ENCODE measurements around the gene GNAZ. TPM values are rescaled to one million over a fixed set of nuclear protein-coding genes. Genes with fewer than 3 reads are reported as not detected.

GNAZ gene
- polyA plus RNA-seq, 1 donor (not counting 4 experiments of a cell fraction or from before 2014, with no cell fraction given) = 0.03 TPM

DNA sequence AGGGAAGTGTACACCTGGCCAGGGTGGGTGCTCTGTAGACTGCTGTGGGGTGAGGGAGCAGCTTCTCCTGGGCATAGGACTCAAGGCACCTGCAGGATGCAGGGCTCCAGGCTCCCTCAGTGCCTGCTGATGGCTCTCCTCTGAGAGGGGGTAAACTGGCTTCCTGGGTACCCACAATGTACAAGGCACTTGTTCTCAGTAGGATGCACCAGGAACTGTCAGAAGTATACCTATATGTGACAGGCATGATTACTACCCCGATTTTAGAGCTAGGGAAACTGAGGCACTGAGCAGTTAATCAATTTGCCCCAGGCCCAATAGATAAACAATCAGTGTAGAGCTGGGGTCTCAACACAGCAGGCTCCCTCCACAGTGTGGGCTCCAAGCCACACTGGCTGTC lies 31.4 kb upstream of the GNAZ start:
- Histone ChIP-seq H3K9me1 (ENCODE audit: control insufficient read depth, extremely low read depth, insufficient read depth, low read length) (no peaks in the 10 kb centered on the region), H3K27me3 (ENCODE audit: control insufficient read depth, extremely low read depth, insufficient read depth, low read length) (no peaks in the 10 kb centered on the region), H3K4me1 (ENCODE audit: control insufficient read depth, extremely low read depth, insufficient read depth, low read length) (no peaks in the 10 kb centered on the region), H3K4me3 (ENCODE audit: control insufficient read depth in 2 of 3, extremely low read depth in 1 of 3, insufficient read depth in 2 of 3, low read depth in 1 of 3, low read length in 3 of 3) (no peak overlapping the region), H4K20me1 (ENCODE audit: control insufficient read depth, extremely low read depth, insufficient read depth, low read length) (no peaks in the 10 kb centered on the region), H3K9me3 (ENCODE audit: control insufficient read depth, low read depth, low read length) (no peaks in the 10 kb centered on the region), H3K27ac (ENCODE audit: control insufficient read depth, insufficient read depth, low read length) (no peak overlapping the region), H3K9ac (ENCODE audit: control insufficient read depth, extremely low read depth, insufficient read depth, low read length) (no peak overlapping the region), H2AFZ (ENCODE audit: control insufficient read depth, low read length) (no peak overlapping the region), H3K36me3 (ENCODE audit: control insufficient read depth in 2 of 2, extremely low read depth in 1 of 2, insufficient read depth in 2 of 2, low read length in 2 of 2) (no peaks in the 10 kb centered on the region), H3K79me2 (ENCODE audit: control insufficient read depth, insufficient read depth, low read length) (no peaks in the 10 kb centered on the region), H3K4me2 (ENCODE audit: control insufficient read depth, extremely low read depth, insufficient read depth, low read depth, low read length) (no peak overlapping the region)
- dilution Hi-C loops (cut with MboI; ENCODE audit: extremely low pct_ligation_motif_present, low sequenced_read_pairs) = no loop called here
- TF ChIP-seq EZH2 (IDR thresholded peaks at IDR 0.05; ENCODE audit: low read length) = no peak
- no peak for DNase-seq (ENCODE audit: low read depth, low spot score)
- no peak for FAIRE-seq

DNA sequence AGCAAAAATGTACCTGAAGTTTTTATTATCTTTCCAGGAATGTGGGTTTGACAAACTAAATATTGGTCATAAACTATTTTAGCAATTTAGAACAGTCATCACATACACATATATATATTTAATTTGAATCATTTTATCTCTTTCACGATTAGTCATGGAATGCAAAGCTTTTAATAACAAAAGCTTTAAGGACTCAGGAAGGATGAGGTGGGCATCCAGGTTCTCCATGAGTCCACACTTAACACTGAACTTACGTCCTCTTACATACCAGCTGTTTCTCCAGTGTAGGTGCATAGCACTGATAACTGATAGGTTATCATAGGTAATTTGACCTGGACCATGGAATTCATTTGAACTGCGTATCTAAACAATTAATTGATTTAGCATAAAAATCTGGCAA lies 28.1 kb upstream of the GNAZ start:
- no peaks in the 10 kb centered on the region for H3K9me3 ChIP-seq (ENCODE audit: control insufficient read depth, low read depth, low read length)
- no peaks in the 10 kb centered on the region for H3K79me2 ChIP-seq (ENCODE audit: control insufficient read depth, insufficient read depth, low read length)
- FAIRE-seq (no peak), DNase-seq (ENCODE audit: low read depth, low spot score) (no peak)
- H4K20me1 ChIP-seq (ENCODE audit: control insufficient read depth, extremely low read depth, insufficient read depth, low read length) = no peaks in the 10 kb centered on the region
- H3K27ac ChIP-seq (ENCODE audit: control insufficient read depth, insufficient read depth, low read length) = no peak overlapping the region
- H3K27me3 ChIP-seq (ENCODE audit: control insufficient read depth, extremely low read depth, insufficient read depth, low read length) = no peaks in the 10 kb centered on the region
- no peaks in the 10 kb centered on the region for H3K9me1 ChIP-seq (ENCODE audit: control insufficient read depth, extremely low read depth, insufficient read depth, low read length)
- no peaks in the 10 kb centered on the region for H3K36me3 ChIP-seq (ENCODE audit: control insufficient read depth in 2 of 2, extremely low read depth in 1 of 2, insufficient read depth in 2 of 2, low read length in 2 of 2)
- TF ChIP-seq, protein P1, sequence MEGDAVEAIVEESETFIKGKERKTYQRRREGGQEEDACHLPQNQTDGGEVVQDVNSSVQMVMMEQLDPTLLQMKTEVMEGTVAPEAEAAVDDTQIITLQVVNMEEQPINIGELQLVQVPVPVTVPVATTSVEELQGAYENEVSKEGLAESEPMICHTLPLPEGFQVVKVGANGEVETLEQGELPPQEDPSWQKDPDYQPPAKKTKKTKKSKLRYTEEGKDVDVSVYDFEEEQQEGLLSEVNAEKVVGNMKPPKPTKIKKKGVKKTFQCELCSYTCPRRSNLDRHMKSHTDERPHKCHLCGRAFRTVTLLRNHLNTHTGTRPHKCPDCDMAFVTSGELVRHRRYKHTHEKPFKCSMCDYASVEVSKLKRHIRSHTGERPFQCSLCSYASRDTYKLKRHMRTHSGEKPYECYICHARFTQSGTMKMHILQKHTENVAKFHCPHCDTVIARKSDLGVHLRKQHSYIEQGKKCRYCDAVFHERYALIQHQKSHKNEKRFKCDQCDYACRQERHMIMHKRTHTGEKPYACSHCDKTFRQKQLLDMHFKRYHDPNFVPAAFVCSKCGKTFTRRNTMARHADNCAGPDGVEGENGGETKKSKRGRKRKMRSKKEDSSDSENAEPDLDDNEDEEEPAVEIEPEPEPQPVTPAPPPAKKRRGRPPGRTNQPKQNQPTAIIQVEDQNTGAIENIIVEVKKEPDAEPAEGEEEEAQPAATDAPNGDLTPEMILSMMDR (optimal IDR thresholded peaks at IDR 0.05 in 1 of 3, IDR thresholded peaks at IDR 0.05 in 1 of 3, conservative IDR thresholded peaks at IDR 0.05 in 1 of 3; ENCODE audit: extremely low read depth in 1 of 3, insufficient read depth in 2 of 3, low read length in 3 of 3) = no peak
- TF ChIP-seq EZH2 (IDR thresholded peaks at IDR 0.05; ENCODE audit: low read length) = no peak
- H3K4me1 ChIP-seq (ENCODE audit: control insufficient read depth, extremely low read depth, insufficient read depth, low read length) = no peaks in the 10 kb centered on the region
- dilution Hi-C loops (cut with MboI; ENCODE audit: extremely low pct_ligation_motif_present, low sequenced_read_pairs) = no loop called here
- no peak overlapping the region for H3K4me2 ChIP-seq (ENCODE audit: control insufficient read depth, extremely low read depth, insufficient read depth, low read depth, low read length)
- no peak overlapping the region for H3K9ac ChIP-seq (ENCODE audit: control insufficient read depth, extremely low read depth, insufficient read depth, low read length)
- no peak overlapping the region for H2AFZ ChIP-seq (ENCODE audit: control insufficient read depth, low read length)
- H3K4me3 ChIP-seq (ENCODE audit: control insufficient read depth in 2 of 3, extremely low read depth in 1 of 3, insufficient read depth in 2 of 3, low read depth in 1 of 3, low read length in 3 of 3) = no peak overlapping the region

DNA sequence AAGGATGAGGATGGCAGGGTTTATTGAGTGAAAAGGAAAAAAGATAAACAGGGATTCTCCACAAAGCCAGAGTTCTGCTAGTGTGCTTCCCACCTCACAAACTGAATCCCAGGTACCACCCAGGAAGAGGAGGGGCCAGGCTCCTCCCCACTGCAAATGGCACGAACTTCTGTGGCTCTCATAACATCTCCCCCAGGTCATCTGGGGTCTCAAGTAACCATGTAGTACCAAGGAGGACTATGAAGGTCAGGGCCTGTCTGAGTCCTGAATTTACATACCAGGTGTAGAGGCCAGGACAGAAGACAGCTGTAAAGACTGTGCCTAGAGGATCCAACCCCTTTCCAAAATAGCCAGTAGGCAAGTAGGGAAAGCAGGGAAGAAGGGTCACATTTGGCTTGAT lies 25.7 kb upstream of the GNAZ start:
- no peak overlapping the region for H3K9ac ChIP-seq (ENCODE audit: control insufficient read depth, extremely low read depth, insufficient read depth, low read length)
- no peaks in the 10 kb centered on the region for H3K27me3 ChIP-seq (ENCODE audit: control insufficient read depth, extremely low read depth, insufficient read depth, low read length)
- DNase-seq (ENCODE audit: low read depth, low spot score) = no peak
- H3K4me2 ChIP-seq (ENCODE audit: control insufficient read depth, extremely low read depth, insufficient read depth, low read depth, low read length) = no peak overlapping the region
- H3K36me3 ChIP-seq (ENCODE audit: control insufficient read depth in 2 of 2, extremely low read depth in 1 of 2, insufficient read depth in 2 of 2, low read length in 2 of 2) = no peaks in the 10 kb centered on the region
- no peaks in the 10 kb centered on the region for H3K9me3 ChIP-seq (ENCODE audit: control insufficient read depth, low read depth, low read length)
- H3K27ac ChIP-seq (ENCODE audit: control insufficient read depth, insufficient read depth, low read length) = no peak overlapping the region
- FAIRE-seq = no peak
- TF ChIP-seq EZH2 (IDR thresholded peaks at IDR 0.05; ENCODE audit: low read length) = no peak
- TF ChIP-seq, protein P1 (optimal IDR thresholded peaks at IDR 0.05 in 1 of 3, IDR thresholded peaks at IDR 0.05 in 1 of 3, conservative IDR thresholded peaks at IDR 0.05 in 1 of 3; ENCODE audit: extremely low read depth in 1 of 3, insufficient read depth in 2 of 3, low read length in 3 of 3) = no peak
- H2AFZ ChIP-seq (ENCODE audit: control insufficient read depth, low read length) = no peak overlapping the region
- dilution Hi-C loops (cut with MboI; ENCODE audit: extremely low pct_ligation_motif_present, low sequenced_read_pairs) = no loop called here
- no peak overlapping the region for H3K4me3 ChIP-seq (ENCODE audit: control insufficient read depth in 2 of 3, extremely low read depth in 1 of 3, insufficient read depth in 2 of 3, low read depth in 1 of 3, low read length in 3 of 3)
- no peaks in the 10 kb centered on the region for H3K4me1 ChIP-seq (ENCODE audit: control insufficient read depth, extremely low read depth, insufficient read depth, low read length)
- no peaks in the 10 kb centered on the region for H3K79me2 ChIP-seq (ENCODE audit: control insufficient read depth, insufficient read depth, low read length)
- no peaks in the 10 kb centered on the region for H4K20me1 ChIP-seq (ENCODE audit: control insufficient read depth, extremely low read depth, insufficient read depth, low read length)
- no peaks in the 10 kb centered on the region for H3K9me1 ChIP-seq (ENCODE audit: control insufficient read depth, extremely low read depth, insufficient read depth, low read length)

Data from keratinocyte (primary cell).